Left lung (tissue), 10 donors: ENCODE results near the gene KRT33B. TPM values are rescaled to one million over a fixed set of nuclear protein-coding genes. Genes with fewer than 3 reads are reported as not detected.

ENCODE experiments used
- ATAC-seq: fragments of 200-7000 bp; cut with Tn5 transposase; one replicate; pipeline ENCODE4 v1.9.1; 2020; ENCODE audit warnings: moderate library complexity
- DNase-seq, 4 donors: peaks; one replicate each; pipeline ENCODE4 v3.0.0-alpha.2; 2013 to 2020
- H3K27ac ChIP-seq, 2 donors: fragments of 200-600 bp; sonication (generic) in 1 of 2; one replicate each; pipeline versions ENCODE4 v1.5.0 to v1.8.0; 2020 to 2021
- H3K27me3 ChIP-seq, 2 donors: fragments of 200-600 bp; sonication (generic) in 1 of 2; one replicate each; pipeline versions ENCODE4 v1.5.0 to v1.8.0; 2020 to 2021
- H3K36me3 ChIP-seq, 2 donors: fragments of 200-600 bp; sonication (generic) in 1 of 2; one replicate each; pipeline versions ENCODE4 v1.5.0 to v1.8.0; 2020 to 2021
- H3K4me1 ChIP-seq, 2 donors: fragments of 200-600 bp; one replicate each; pipeline ENCODE4 v1.8.0; 2021
- H3K4me3 ChIP-seq, 2 donors: fragments of 200-600 bp; sonication (generic) in 1 of 2; one replicate each; pipeline versions ENCODE4 v1.5.0 to v1.8.0; 2020 to 2021; ENCODE audit warnings: mild to moderate bottlenecking in 1 of 2
- H3K9me3 ChIP-seq, 2 donors: fragments of 200-600 bp; sonication (generic) in 1 of 2; one replicate each; pipeline versions ENCODE4 v1.5.0 to v1.8.0; 2020 to 2021
- CTCF ChIP-seq, 2 donors: fragments of 200-600 bp; sonication (generic) in 1 of 2; IDR thresholded peaks; one replicate each; pipeline versions ENCODE4 v1.5.0 to v1.8.0; 2021; ENCODE audit warnings: antibody characterized with exemption in 2 of 2
- intact Hi-C, 2 donors: fragments of 100-400 bp; cut with DNase I; formaldehyde crosslinking; loops; one replicate each; pipeline versions ENCODE4 v1.11.2 to v1.14.2; 2022
- polyA plus RNA-seq, 6 donors: library from polyadenylated mRNA; unstranded; fragments of 120-200 nt; gene quantifications; one replicate each; pipeline ENCODE4 v1.2.1, GENCODE V29; 2013; ENCODE audit not compliant: insufficient read length in 6 of 6
- total RNA-seq, 2 donors: library from RNA; stranded (reverse); fragmentation: NEBNext Ultra II Directional; extraction: Animal tissue kit (Norgen Biotek cat#: 25700); gene quantifications; one replicate each; pipeline ENCODE4 v1.2.1, GENCODE V29; 2021
- donor health status: DM: no; HTN: yes; CAD: no.
- donor health status: DM: no; HTN: no; CAD: no.

Gene KRT33B
- total and polyA plus RNA-seq, 8 donors = not detected

- Histone ChIP-seq H3K27ac (no peak overlapping the region), H3K36me3 (no peaks in the 10 kb centered on the region), H3K9me3 (peaks cover 0 to 13% of the 10 kb centered on the region in 2 donors), H3K4me1 (no peaks in the 10 kb centered on the region), H3K4me3 (no peak overlapping the region), H3K27me3 (peaks cover 0 to 5% of the 10 kb centered on the region in 2 donors)
- no peak for TF ChIP-seq CTCF (IDR thresholded peaks at IDR 0.05)
- ATAC-seq = no peak
- DNase-seq = no peak
- intact Hi-C loops = no loop called here
These were observed 53.7 kb downstream of the KRT33B start for GRCh38 chr17:41315814-41316445.

- H3K4me1 ChIP-seq = no peaks in the 10 kb centered on the region
- no peaks in the 10 kb centered on the region for H3K36me3 ChIP-seq
- no peak for TF ChIP-seq CTCF (IDR thresholded peaks at IDR 0.05)
- H3K27ac ChIP-seq = no peak within 1 kb of the TSS
- no peak within 1 kb of the TSS for H3K4me3 ChIP-seq
- DNase-seq (peak in 1 of 4 donors; percentile 70), ATAC-seq (no peak)
- intact Hi-C loops = no loop called here
- H3K9me3 ChIP-seq = peaks cover 0 to 8% of the 10 kb centered on the region in 2 donors
- peaks cover 0 to 5% of the 10 kb centered on the region in 2 donors for H3K27me3 ChIP-seq
These were observed 54.3 kb downstream of the KRT33B start, which contains the start of gene KRTAP17-1 for GRCh38 chr17:41315204-41315794. Gene KRTAP17-1 (minus strand): TSS chr17:41315710. CDS start chr17:41315650, 60 bp downstream.

Other genes starting within 250 kb of the KRT33B start
Only the 30 nearest of the 32 such genes appear.
- gene KRTAP4-6, start 229.3 kb downstream of the KRT33B start, total RNA-seq = not detected
- gene KRTAP4-6, start 229.3 kb downstream of the KRT33B start, polyA plus RNA-seq = not detected
- gene KRTAP4-5, start 220.0 kb downstream of the KRT33B start, total RNA-seq = not detected
- not detected for gene KRTAP4-5, start 220.0 kb downstream of the KRT33B start, polyA plus RNA-seq
- gene KRTAP4-4, start 209.1 kb downstream of the KRT33B start, total RNA-seq = not detected
- gene KRTAP4-4, start 209.1 kb downstream of the KRT33B start, polyA plus RNA-seq = not detected
- not detected for gene KRTAP4-3, start 201.6 kb downstream of the KRT33B start, total RNA-seq
- not detected for gene KRTAP4-3, start 201.6 kb downstream of the KRT33B start, polyA plus RNA-seq
- gene KRTAP4-2, start 191.6 kb downstream of the KRT33B start, total RNA-seq = not detected
- not detected for gene KRTAP4-2, start 191.6 kb downstream of the KRT33B start, polyA plus RNA-seq
- gene KRTAP4-1, start 184.9 kb downstream of the KRT33B start, total RNA-seq = not detected
- not detected for gene KRTAP4-1, start 184.9 kb downstream of the KRT33B start, polyA plus RNA-seq
- gene KRTAP9-1, start 179.9 kb downstream of the KRT33B start, total RNA-seq = not detected
- not detected for gene KRTAP9-1, start 179.9 kb downstream of the KRT33B start, polyA plus RNA-seq
- gene KRTAP9-2, start 143.2 kb downstream of the KRT33B start, total RNA-seq = not detected
- not detected for gene KRTAP9-2, start 143.2 kb downstream of the KRT33B start, polyA plus RNA-seq
- gene KRTAP9-3, start 137.4 kb downstream of the KRT33B start, total RNA-seq = not detected
- not detected for gene KRTAP9-3, start 137.4 kb downstream of the KRT33B start, polyA plus RNA-seq
- gene KRTAP9-8, start 131.8 kb downstream of the KRT33B start, total RNA-seq = not detected
- not detected for gene KRTAP9-8, start 131.8 kb downstream of the KRT33B start, polyA plus RNA-seq
- gene KRTAP9-4, start 120.1 kb downstream of the KRT33B start, total RNA-seq = not detected
- gene KRTAP9-4, start 120.1 kb downstream of the KRT33B start, polyA plus RNA-seq = not detected
- not detected for gene KRTAP9-9, start 114.4 kb downstream of the KRT33B start, total RNA-seq
- not detected for gene KRTAP9-9, start 114.4 kb downstream of the KRT33B start, polyA plus RNA-seq
- not detected for gene KRTAP9-6, start 104.4 kb downstream of the KRT33B start, total RNA-seq
- gene KRTAP9-6, start 104.4 kb downstream of the KRT33B start, polyA plus RNA-seq = under 1 TPM in 3 of 6 donors, not detected in 3; 0.13 to 0.25 (median 0.23) TPM
- not detected for gene KRTAP9-7, start 94.1 kb downstream of the KRT33B start, total RNA-seq
- not detected for gene KRTAP9-7, start 94.1 kb downstream of the KRT33B start, polyA plus RNA-seq
- gene KRTAP29-1, start 67.0 kb downstream of the KRT33B start, total RNA-seq = not detected
- gene KRTAP29-1, start 67.0 kb downstream of the KRT33B start, polyA plus RNA-seq = not detected
- gene KRTAP16-1, start 60.5 kb downstream of the KRT33B start, total RNA-seq = not detected
- not detected for gene KRTAP16-1, start 60.5 kb downstream of the KRT33B start, polyA plus RNA-seq
- not detected for gene KRTAP17-1, start 54.1 kb downstream of the KRT33B start, total RNA-seq
- not detected for gene KRTAP17-1, start 54.1 kb downstream of the KRT33B start, polyA plus RNA-seq
- gene KRT33A, start 19.0 kb downstream of the KRT33B start, total RNA-seq = not detected
- gene KRT33A, start 19.0 kb downstream of the KRT33B start, polyA plus RNA-seq = not detected
- not detected for gene KRT34, start 12.5 kb upstream of the KRT33B start, total RNA-seq
- not detected for gene KRT34, start 12.5 kb upstream of the KRT33B start, polyA plus RNA-seq
- not detected for gene KRT31, start 27.8 kb upstream of the KRT33B start, total RNA-seq
- gene KRT31, start 27.8 kb upstream of the KRT33B start, polyA plus RNA-seq = not detected
- not detected for gene KRT37, start 54.8 kb upstream of the KRT33B start, total RNA-seq
- not detected for gene KRT37, start 54.8 kb upstream of the KRT33B start, polyA plus RNA-seq
- gene KRT38, start 71.2 kb upstream of the KRT33B start, total RNA-seq = not detected
- gene KRT38, start 71.2 kb upstream of the KRT33B start, polyA plus RNA-seq = not detected
- not detected for gene KRT32, start 97.6 kb upstream of the KRT33B start, total RNA-seq
- gene KRT32, start 97.6 kb upstream of the KRT33B start, polyA plus RNA-seq = not detected
- not detected for gene KRT35, start 111.3 kb upstream of the KRT33B start, total RNA-seq
- not detected for gene KRT35, start 111.3 kb upstream of the KRT33B start, polyA plus RNA-seq
- gene KRT36, start 120.1 kb upstream of the KRT33B start, total RNA-seq = not detected
- gene KRT36, start 120.1 kb upstream of the KRT33B start, polyA plus RNA-seq = not detected
- 10 to 100 TPM; 10.8 to 29.1 TPM for gene KRT13, start 135.8 kb upstream of the KRT33B start, total RNA-seq
- gene KRT13, start 135.8 kb upstream of the KRT33B start, polyA plus RNA-seq = under 1 TPM in 4 of 6 donors, not detected in 2; 0.17 to 0.49 (median 0.34) TPM
- 10 to 100 TPM; 23.8 to 27.8 TPM for gene KRT15, start 149.1 kb upstream of the KRT33B start, total RNA-seq
- 1 to 10 TPM; 1.3 to 2.7 (median 2.1) TPM for gene KRT15, start 149.1 kb upstream of the KRT33B start, polyA plus RNA-seq
- gene KRT19, start 158.5 kb upstream of the KRT33B start, total RNA-seq = 1,000 to 10,000 TPM in 1 of 2 donors, 100 to 1,000 TPM in 1; 692 to 1,142 TPM
- 100 to 1,000 TPM; 125 to 171 (median 133) TPM for gene KRT19, start 158.5 kb upstream of the KRT33B start, polyA plus RNA-seq
- not detected for gene KRT9, start 202.2 kb upstream of the KRT33B start, total RNA-seq
- gene KRT9, start 202.2 kb upstream of the KRT33B start, polyA plus RNA-seq = not detected
- 1 to 10 TPM in 1 of 2 donors, not detected in 1; 1.5 TPM for gene KRT14, start 217.1 kb upstream of the KRT33B start, total RNA-seq
- 1 to 10 TPM in 4 of 6 donors, under 1 TPM in 2; 0.35 to 2.0 (median 1.2) TPM for gene KRT14, start 217.1 kb upstream of the KRT33B start, polyA plus RNA-seq